Measurements from ENCODE around the gene CD93. TPM values are rescaled to one million over a fixed set of nuclear protein-coding genes. Genes with fewer than 3 reads are reported as not detected.

The CD93 gene, protein sequence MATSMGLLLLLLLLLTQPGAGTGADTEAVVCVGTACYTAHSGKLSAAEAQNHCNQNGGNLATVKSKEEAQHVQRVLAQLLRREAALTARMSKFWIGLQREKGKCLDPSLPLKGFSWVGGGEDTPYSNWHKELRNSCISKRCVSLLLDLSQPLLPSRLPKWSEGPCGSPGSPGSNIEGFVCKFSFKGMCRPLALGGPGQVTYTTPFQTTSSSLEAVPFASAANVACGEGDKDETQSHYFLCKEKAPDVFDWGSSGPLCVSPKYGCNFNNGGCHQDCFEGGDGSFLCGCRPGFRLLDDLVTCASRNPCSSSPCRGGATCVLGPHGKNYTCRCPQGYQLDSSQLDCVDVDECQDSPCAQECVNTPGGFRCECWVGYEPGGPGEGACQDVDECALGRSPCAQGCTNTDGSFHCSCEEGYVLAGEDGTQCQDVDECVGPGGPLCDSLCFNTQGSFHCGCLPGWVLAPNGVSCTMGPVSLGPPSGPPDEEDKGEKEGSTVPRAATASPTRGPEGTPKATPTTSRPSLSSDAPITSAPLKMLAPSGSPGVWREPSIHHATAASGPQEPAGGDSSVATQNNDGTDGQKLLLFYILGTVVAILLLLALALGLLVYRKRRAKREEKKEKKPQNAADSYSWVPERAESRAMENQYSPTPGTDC
- total RNA-seq = 71.6 and 101 TPM in 2 replicates

DNA sequence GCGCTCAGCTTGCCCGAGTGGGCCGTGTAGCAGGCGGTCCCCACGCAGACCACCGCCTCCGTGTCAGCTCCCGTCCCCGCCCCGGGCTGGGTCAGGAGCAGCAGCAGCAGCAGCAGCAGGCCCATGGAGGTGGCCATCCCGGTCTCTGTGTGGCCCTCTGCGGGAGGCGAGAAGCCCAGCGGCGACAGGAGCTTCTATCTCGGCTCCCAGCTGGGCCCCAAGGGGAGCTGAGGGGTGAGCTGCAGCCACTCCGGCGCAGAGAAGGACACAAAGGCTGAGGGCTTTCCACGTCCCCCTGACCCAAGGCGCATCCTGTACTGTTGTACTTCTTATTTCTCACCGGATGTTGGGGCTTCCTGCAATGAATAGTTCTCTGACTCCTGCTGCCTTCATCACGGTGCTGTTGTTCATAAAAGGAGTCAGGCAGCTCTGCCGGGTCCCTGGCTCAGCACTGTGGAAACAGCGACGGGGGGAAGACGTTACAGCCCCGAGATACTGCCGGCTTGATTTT lies at the start of gene CD93:
Gene CD93 (minus strand): TSS at position 269 of the 511 bp plus-strand sequence. CDS start 132 bp downstream, at position 137.
- DNase-seq (ENCODE audit: low read depth in 2 of 2) = peak; percentile 64 to 95

DNA sequence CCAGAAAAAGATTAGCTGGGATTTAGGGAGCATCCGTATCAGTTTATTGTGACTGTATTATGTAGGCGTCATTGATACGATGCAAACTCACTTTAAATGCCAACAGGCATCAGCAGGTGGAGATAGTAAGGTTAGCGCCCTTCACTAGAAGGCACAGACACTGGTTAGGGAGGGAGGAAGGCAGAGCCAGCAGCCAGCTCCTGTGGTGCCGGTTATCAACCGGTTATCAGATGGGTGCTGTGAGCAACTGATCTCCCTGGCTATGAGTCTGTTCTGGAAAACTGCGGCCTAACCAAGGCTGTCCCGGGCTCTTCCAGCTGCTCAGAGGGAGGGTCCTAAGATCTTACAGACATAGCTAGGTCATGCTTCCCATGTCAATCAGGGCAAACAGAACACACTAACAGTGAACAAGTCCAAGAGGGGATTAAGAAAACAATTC lies 47.5 kb upstream of the CD93 start:
- no peak for DNase-seq (ENCODE audit: low read depth in 2 of 2)

DNA sequence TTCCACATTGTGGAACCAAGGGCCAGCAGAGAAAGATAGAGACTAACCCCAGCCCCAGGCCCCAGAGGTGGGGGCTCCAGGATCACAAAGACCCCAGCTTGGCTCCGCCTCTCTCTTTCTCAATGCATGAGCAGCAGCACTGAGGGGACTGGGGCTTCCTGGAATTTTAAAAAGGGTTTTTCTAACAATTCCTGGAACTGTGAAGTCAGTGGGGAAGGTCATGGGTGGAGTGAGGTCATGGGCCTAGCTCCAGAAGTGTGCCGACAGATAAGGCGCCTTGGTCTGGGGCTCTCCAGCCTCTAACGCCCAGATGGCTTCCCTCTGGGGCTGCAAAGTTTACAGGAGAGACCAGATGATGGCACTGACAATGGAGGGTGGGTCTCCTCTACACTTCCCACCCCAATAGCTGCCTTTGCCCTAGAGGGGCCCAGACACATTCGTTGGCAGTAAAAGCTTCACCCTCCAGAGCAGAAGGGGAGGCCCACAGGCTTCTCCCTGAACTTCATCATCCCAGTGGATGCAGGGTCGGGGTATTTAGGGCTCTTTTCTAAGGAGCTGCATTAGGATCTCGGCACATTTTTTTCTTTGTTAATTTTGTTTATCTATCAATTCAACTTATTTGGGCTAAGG lies 46.9 kb upstream of the CD93 start:
- peak in 1 of 2 donors; percentile 69 for DNase-seq (ENCODE audit: low read depth in 2 of 2)

DNA sequence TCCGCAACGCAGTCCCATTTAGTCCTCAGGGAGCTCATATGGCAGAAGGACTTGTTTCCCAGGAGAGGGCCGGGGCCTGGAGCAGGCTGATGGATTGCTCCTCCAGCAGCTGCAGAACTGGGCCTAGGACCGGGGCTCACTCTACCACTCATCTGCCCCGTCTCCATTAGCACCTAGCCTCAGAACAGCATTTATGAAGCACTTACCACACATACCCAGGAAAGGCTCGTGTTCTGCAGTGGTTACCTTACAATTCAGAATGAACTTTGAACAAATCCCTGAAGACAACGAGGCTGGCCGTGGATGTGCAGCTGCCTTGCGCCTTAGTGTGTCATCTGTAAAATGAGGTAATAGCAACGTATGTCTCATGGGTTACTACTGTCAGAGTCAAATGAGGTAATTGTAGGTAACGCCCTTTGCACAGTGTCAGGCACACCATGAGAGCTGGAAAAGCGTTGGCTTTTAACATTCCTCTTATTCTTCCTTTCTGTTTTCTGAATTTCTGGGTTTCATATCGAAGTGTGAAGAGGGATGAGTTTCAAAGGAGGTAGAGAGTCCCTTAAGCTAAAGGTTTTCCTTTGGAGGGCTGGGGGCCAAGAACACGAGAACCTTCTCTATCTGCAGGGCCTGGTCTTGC lies 46.3 kb upstream of the CD93 start:
- peak in 1 of 2 donors; percentile 25 for DNase-seq (ENCODE audit: low read depth in 2 of 2)

DNA sequence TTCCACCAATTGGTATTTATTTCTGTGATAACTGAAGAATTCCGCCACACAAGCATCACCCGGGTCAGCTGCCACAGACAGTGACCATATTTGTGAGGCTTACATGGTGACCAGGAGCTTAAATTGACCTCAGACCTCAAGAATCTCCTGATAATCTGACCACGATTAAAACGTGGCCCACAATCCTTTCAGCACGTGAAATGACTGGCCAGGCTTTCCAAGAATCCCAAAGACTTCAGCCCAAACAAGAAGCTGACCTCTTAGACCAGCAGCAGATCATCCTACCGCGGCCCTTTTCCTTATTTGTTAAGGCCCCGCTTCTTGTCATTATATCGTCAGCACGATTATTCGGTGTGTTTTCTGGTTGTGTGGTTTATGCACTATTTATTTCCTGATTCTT lies 45.6 kb upstream of the CD93 start:
- DNase-seq (ENCODE audit: low read depth in 2 of 2) = no peak

DNA sequence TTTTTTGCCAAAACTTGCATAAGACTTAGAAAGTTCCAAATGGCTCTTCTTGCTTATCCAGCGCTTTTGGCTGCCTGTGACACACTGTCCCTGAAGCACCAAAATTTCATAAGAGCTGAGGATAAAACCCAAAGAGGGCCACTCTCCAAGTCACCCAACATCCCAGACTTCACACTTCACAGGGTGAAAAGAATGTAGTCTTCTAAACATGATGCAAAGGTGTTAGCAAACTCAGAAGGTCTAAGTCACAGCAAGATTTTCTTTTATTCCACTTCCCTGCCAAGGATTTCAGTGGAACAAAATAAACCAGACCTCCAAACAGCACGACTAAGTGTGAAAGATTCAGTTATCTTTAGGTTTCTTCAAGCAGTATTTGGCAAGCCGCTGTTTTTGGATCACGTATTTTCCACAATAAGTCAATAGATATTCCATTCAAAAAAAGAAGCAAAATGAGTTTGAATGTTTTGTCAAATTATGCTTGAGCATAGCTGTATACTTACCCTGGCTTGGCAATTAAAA lies 44.6 kb upstream of the CD93 start:
- no peak for DNase-seq (ENCODE audit: low read depth in 2 of 2)

DNA sequence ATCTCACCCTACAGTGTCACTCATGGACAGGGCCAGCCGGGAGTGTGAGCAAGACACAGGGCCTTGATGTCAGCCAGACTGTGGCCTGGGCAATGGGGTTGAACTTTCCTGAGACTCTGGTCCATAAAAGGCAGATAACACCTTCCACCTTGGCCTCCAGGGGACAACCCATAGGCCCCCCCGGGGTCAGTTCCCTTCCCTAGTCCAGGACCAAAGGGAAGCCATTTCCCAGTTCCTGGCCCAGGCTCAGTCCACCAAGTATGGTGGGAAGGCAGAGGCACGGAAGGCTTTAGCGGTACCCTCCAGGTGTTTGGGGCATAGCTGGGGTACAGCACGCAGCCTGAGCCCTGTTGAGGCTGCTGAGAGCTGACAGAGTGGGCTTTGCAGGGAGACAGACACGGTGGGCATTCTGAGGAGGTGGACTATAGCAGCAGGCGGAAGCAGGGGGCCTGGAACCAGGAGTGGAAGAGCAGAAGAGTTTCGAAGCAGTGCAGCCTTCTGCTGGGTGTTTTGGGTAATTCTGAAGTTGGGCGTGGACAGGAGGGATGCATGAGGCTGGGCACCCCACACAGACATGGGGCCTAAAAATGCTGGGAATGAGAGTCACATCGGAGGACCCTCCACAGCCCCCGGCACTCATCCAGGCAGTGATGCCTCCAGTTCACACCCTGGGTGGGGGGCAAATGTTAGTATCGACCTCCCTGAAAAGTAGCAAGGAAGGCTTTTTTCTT lies 43.9 kb upstream of the CD93 start:
- DNase-seq (ENCODE audit: low read depth in 2 of 2) = no peak

DNA sequence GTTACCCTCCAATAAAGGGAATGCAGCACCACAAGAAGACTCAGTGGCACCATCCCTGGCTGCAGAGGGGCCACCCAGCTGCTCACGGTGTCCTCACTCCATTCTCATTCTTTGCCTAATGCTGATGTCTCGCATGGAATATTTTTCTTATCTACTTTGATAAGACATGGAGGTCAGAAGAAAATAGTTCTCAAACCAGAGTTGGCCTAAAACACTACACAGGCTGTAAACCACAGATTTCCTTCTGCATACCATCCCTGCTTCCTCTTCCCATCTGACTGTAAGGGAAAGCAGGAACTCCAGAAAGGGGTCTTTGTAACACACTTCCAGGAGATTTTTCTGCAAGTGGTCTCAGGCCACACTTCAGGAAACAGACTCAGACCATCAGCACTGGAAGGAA lies 43.1 kb upstream of the CD93 start:
- DNase-seq (ENCODE audit: low read depth in 2 of 2) = no peak

DNA sequence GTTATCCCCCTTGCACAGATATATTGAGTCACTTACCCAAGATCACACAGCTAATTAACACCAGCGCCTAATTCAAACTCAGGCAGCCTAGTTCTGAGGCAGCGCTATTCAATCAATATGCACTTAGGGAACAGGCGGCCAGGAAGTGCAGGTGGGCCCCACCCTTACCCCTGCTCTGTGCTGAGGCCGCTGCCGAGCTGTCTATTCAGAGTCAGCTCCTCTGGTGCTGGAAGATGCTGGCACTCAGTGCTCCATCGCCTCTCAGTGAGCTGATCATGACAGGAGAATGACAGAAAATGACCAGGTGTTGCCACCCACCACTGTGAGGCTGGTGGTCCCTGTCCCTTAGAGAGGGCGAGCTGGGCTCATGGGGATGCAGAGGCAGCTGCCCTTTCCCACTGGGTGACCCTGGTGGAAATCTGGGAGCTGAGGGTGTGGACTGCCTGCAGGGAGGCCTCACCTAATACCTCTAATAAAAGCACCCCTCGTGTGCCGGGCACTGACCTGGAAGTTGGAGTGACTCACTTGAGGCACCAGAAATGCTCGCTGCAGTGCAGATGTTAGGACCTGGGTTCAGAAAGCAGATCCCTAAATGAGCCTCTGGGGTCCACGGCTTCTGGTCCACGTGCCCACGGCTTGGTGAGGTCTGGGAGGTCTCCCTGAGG lies 42.5 kb upstream of the CD93 start:
- DNase-seq (ENCODE audit: low read depth in 2 of 2) = no peak

DNA sequence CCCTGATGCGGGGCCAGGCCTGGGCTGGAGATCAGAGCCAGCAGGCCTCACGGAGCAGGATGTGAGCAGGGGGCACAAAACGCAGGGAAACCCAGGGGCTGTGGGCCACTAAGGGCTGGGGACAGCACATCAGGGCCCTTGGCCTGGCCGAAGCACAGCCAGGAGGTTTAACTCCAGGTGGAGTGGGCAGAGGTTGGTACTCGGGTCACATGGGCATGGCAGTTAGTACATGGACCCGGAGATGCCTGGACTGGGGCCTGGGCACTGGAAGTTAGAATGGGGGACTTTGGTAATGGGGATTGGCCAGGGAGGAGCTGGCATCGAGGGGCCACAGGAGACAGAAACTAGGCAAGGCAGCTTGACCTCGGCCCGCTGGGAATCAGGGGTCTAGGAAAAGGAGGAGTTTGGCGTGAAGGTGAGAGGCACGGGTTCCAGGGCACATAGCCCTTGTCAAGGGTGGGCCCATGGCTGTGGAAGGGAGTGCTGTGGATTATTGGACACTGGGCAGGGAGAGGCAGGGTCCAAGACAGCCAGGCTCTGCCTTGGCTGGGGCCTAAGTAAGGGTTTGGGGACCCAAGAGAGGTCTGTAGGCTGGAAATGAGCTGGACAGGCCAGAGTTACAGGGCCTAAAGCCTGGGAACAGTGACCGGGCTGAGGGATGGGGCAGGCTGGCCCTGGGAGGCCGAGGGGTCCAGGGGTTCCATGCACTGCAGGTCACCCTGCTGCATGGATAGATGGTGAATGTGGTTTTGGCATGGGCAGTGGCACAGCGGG lies 41.6 kb upstream of the CD93 start:
- no peak for DNase-seq (ENCODE audit: low read depth in 2 of 2)

DNA sequence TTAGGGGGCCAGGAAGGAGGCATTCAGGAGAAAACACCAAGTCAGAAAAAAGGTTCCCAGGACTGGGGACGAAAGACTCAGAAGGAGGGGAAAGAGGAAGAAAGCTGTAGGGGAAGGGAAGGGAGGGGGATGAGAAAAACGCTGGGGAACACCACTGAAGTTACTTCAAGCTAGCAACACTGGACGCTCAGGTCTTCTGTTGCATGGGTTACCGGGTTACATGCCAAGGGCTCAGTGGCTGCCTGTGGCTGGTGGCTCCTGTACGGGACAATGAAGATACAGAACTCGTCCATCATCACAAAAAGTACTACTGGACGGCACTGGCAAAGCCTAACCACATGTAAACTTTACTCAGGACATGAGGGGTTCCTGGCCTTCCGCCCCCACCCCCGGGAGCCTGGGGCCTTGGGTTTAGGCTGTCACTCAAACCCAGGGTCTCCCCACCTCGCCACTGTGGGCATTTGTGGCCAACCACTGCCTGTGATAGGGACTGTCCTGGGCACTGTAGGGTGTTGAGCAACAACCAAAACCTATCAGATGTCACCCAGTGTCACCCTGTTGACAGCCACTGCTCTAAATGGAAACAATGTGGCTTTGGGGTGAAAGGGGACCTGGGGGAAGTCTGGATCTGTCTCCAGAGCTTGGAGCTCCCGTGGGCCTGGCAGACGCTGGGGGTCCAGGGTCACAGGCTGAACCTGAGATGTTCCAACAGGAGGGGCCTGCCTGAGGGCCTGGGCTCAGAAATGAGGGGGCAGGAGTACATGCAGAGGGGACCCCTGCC lies 40.3 kb upstream of the CD93 start:
- no peak for DNase-seq (ENCODE audit: low read depth in 2 of 2)

DNA sequence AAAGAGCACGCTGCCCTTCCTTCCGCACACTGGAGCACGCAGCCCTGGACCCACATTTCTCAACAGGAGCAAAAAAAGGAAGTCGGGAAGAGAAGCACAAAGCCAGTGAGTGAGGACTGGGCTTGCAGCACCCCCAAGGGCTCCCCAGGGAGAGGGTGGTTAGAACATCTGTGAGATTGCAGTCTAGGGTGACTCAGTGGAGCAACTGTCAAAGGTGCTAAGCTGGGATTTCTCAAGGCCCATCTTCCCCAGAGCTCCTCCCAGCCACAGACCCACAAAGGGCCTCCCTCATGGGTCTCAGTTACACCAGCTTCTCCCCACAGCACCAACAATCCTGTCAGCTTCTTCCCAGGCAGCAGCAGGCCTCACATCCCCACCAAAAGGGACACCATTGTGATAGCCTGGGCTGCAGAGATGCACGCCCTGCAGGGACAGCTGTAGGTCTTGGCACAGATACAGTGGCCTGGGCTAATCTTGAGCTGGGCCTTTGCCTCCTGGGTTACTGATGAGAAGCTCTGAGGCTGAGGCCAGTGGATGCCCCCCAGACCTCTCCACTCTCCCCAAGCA lies 39.6 kb upstream of the CD93 start:
- DNase-seq (ENCODE audit: low read depth in 2 of 2) = no peak

DNA sequence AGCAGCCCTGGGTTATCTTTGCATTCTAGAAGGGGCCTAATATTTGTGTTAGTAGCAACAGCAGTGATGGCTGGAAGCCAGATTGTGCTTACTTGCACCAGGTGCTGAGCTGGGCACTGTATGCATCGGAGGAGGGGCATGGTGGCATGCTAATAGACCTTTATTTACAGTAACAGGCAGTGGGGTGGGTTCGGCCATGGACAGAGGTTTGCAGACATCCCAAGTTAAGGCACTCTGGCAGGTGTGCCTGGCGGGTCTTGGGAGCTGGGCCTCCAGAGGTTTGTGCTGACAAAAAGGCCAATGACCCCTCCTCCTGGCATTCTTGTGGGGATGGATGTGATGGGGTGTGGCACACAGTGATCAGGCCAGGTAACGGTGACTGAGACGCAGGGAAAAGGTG lies 39.0 kb upstream of the CD93 start:
- no peak for DNase-seq (ENCODE audit: low read depth in 2 of 2)

DNA sequence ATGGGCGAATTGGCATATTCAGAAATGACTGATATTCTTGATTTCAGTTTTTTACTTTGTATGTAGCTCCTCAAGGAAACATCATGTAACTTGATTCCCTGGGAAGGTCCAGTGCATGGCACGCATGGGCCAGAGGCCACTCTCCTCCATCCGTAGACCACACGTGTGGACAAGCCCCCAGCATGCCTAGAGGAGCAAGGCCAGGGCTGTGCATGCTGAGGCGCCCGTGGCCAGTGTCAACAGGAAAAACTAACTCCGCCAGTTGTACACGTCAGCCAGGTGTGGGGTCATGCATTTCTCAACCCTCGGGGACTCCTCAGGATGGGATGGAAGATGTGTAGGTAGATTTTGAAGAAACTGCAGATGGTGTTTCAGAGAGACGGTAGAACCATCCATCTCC lies 37.8 kb upstream of the CD93 start:
- DNase-seq (ENCODE audit: low read depth in 2 of 2) = no peak

DNA sequence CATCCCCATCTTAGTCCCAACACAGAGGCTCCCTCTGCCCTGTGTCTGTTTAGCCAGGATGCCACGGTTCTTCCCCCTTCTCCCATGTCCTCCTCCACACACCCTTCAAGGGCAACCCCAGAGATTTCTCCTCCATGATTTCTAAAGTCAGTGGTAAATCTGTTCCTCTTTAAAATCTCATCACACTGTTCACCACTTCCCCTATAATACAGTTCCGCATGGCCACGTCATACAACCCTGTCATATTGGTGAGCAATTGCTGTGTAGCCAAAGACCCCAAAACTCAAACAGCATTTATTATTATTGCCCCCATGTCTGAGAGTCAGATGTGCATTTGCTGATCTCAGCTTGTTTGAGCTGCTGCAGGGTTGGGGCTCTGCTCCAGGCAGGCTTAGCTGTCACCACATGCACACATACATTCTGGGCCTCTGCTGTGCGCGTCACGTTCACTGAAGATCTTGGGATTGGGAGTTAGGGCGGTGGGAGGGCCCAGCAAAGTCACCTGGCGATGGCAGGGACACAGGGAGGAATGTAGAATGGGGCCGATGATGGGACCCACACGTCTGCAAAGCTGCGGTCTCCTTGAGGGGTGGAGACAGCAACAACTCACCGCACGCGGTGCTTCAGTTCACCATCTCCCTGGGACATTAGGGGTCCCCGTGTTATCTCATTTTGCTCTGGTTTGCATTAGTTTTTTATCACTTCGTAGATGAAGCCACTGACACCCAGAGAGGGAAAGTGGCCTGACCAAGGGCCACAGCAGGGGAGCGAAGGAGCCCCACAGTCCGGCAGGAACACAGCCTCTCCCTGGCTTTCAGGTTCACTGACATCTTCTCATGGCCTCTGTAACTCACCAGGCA lies 36.9 kb upstream of the CD93 start:
- no peak for DNase-seq (ENCODE audit: low read depth in 2 of 2)

DNA sequence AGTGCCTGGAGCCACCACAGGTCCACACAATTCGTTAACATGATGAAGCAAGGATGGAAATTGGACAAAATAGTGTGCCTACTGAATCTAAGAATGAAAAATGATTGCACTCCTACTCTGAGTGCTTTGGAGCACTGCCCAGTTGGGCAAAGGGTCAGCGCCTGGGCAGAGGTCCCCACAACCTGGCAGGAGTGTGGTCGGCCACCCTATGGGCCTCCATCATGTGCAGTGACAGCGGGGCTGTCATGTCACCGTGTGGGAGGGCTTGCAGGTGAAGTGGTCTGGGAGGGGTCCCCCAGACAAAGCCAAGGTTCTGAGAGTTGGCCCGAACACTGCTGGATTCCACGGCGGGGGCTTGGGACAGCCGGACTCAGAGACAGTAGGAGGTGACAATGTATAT lies 36.2 kb upstream of the CD93 start:
- DNase-seq (ENCODE audit: low read depth in 2 of 2) = no peak

DNA sequence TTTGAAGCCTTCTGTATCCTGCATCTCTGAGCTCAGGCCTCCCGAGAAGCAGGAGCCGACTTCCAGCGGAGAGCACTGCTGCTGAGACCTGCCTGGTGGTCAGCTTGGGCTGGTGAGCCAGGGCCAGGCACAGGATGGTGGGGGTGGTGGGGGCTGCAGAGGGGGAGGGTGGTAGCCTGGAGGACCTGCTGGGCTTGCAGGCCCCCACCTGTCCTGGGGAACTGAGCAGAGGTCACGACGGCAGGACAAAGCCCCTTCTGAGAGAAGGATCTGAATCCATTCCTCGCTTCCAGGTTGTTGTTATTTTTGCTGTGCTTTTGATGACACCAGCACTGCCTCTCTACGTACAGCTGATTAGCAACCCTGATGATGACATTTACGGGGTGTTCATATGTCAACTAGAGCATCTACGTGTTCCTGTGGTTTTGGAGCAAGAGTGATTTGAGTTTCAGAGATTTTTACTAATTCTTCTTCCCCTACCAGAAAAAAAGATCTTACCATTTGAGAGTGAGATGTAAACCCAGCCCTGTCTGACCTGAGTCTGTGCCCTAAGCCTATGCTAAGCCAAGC lies 35.7 kb upstream of the CD93 start:
- DNase-seq (ENCODE audit: low read depth in 2 of 2) = no peak

Measured in dermis microvascular lymphatic vessel endothelial cell (primary cell).